Gastrocnemius medialis (tissue), 4 donors: ENCODE data around the gene CPA4.
A peak's percentile ranks its signal among the peaks of the same experiment; 100 is the strongest.

ENCODE experiments used
- CTCF ChIP-seq, 5 experiments: fragments of 450-650 bp in 3 of 5; fragments of 200-600 bp in 2 of 5; sonication (generic) in 2 of 5; IDR thresholded peaks in 4 of 5; conservative IDR thresholded peaks in 1 of 5; 1 replicate in 4 of 5; 2 replicates in 1 of 5; pipeline ENCODE4 v1.5.1; 2016 to 2019; ENCODE audit warnings: antibody characterized with exemption in 5 of 5, mild to moderate bottlenecking in 3 of 5, moderate library complexity in 3 of 5
- POLR2A ChIP-seq, 2 donors: fragments of 450-650 bp; IDR thresholded peaks; one replicate each; pipeline ENCODE4 v1.6.1; 2017; ENCODE audit warnings: antibody characterized with exemption in 2 of 2, mild to moderate bottlenecking in 2 of 2, moderate library complexity in 2 of 2

GRCh38 chr7:130277763-130278643 is 15.0 kb upstream of the CPA4 start:
- peak; percentile 21 to 54 (median 37) for TF ChIP-seq CTCF (IDR thresholded peaks at IDR 0.05 in 4 of 5, conservative IDR thresholded peaks at IDR 0.05 in 1 of 5)
- TF ChIP-seq POLR2A (IDR thresholded peaks at IDR 0.05): no peak
